Esophagus muscularis mucosa (tissue), 3 donors: ENCODE results near the gene ADK.

Experiments used
- POLR2A ChIP-seq: fragments of 450-650 bp; IDR thresholded peaks from one replicate; pipeline ENCODE4 v1.6.1; 2017; ENCODE audit warnings: antibody characterized with exemption, moderate library complexity, mild to moderate bottlenecking, low read depth
- POLR2AphosphoS5 ChIP-seq, 2 donors: sonication (generic); formaldehyde crosslinking; IDR thresholded peaks; one replicate each; pipeline ENCODE4 v1.6.1; 2017; ENCODE audit warnings: antibody characterized with exemption in 2 of 2
- TF ChIP-seq, protein P1 (sequence below), 3 experiments: fragments of 200-600 bp in 2 of 3; fragments of 450-650 bp in 1 of 3; sonication (generic) in 2 of 3; IDR thresholded peaks; one replicate each; pipeline ENCODE4 v1.5.1; 2017 to 2019; ENCODE audit warnings: antibody characterized with exemption in 3 of 3, mild to moderate bottlenecking in 2 of 3, moderate library complexity in 1 of 3

DNA sequence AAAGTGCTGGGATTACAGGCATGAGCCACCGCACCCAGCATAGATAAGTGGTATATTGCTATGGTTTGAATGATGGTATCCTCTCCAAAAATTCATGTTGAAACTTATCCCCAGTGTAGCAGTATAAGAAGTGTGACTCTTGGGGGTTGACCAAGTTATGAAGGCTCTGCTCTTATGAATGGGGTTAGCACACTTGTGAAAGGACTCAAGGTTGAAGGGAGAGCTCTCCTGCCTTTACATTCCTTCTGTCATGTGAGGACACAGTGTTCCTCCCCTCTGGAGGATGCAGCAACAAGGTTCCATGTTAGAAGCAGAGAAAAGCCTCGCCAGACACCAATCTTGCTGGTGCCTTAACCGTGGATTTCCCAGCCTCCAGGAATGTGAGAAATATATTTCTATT lies 58.0 kb downstream of the ADK start:
- TF ChIP-seq, protein P1, sequence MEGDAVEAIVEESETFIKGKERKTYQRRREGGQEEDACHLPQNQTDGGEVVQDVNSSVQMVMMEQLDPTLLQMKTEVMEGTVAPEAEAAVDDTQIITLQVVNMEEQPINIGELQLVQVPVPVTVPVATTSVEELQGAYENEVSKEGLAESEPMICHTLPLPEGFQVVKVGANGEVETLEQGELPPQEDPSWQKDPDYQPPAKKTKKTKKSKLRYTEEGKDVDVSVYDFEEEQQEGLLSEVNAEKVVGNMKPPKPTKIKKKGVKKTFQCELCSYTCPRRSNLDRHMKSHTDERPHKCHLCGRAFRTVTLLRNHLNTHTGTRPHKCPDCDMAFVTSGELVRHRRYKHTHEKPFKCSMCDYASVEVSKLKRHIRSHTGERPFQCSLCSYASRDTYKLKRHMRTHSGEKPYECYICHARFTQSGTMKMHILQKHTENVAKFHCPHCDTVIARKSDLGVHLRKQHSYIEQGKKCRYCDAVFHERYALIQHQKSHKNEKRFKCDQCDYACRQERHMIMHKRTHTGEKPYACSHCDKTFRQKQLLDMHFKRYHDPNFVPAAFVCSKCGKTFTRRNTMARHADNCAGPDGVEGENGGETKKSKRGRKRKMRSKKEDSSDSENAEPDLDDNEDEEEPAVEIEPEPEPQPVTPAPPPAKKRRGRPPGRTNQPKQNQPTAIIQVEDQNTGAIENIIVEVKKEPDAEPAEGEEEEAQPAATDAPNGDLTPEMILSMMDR (IDR thresholded peaks at IDR 0.05) = no peak
- TF ChIP-seq POLR2A (no peak), POLR2AphosphoS5 (IDR thresholded peaks at IDR 0.05) (no peak)
